GM13977 (cell line): ENCODE measurements around the gene WFS1.

Experiments
- DNase-seq: peaks from one replicate; pipeline ENCODE4 v3.0.0; 2012; ENCODE audit warnings: low spot score
- CTCF ChIP-seq: IDR thresholded peaks from 2 replicates; pipeline ENCODE4 v1.5.1; 2012; ENCODE audit warnings: mild to moderate bottlenecking, control low read depth; ENCODE audit not compliant: insufficient read depth; ENCODE audit errors: extremely low read depth, missing control alignments
- in situ Hi-C: fragments of 300-500 bp; cut with MboI; formaldehyde crosslinking; loops from one replicate; pipeline ENCODE4 v1.12.0; 2022; ENCODE audit warnings: low sequenced_read_pairs, low pct_unique_long_range_greater_than_20kb, mixed read lengths, inconsistent platforms; ENCODE audit not compliant: unreplicated experiment

Gene WFS1

GRCh38 chr4:6267573-6267972 is 2.1 kb upstream of the WFS1 start:
- DNase-seq, result no peak
- TF ChIP-seq CTCF, result no peak
- in situ Hi-C loops, result no loop called here

GRCh38 chr4:6268650-6269615 is 717 bp upstream of the WFS1 start:
- DNase-seq, result no peak
- in situ Hi-C loops, result no loop called here
- no peak for TF ChIP-seq CTCF

GRCh38 chr4:6270636-6271121 is 1.0 kb downstream of the WFS1 start:
- in situ Hi-C loops, result no loop called here
- DNase-seq, result no peak
- no peak for TF ChIP-seq CTCF

GRCh38 chr4:6271206-6271605 is 1.6 kb downstream of the WFS1 start:
- in situ Hi-C loops, result no loop called here
- TF ChIP-seq CTCF, result no peak
- no peak for DNase-seq

- in situ Hi-C loops, result no loop called here
- TF ChIP-seq CTCF, result no peak
- DNase-seq, result no peak
These were observed 2.2 kb downstream of the WFS1 start for GRCh38 chr4:6271701-6272465.

- in situ Hi-C loops, result no loop called here
- no peak for DNase-seq
- TF ChIP-seq CTCF, result no peak
These were observed 3.4 kb downstream of the WFS1 start for GRCh38 chr4:6272863-6273660.
